Measurements from ENCODE around the gene ZNF157. TPM values are rescaled to one million over a fixed set of nuclear protein-coding genes. Genes with fewer than 3 reads are reported as not detected.

ZNF157 gene
- total and polyA plus RNA-seq, 2 of the 8 experiments (the other 6 are each of a cell fraction or from before 2014, with no cell fraction given) = 0.67 to 2.2 TPM

DNA sequence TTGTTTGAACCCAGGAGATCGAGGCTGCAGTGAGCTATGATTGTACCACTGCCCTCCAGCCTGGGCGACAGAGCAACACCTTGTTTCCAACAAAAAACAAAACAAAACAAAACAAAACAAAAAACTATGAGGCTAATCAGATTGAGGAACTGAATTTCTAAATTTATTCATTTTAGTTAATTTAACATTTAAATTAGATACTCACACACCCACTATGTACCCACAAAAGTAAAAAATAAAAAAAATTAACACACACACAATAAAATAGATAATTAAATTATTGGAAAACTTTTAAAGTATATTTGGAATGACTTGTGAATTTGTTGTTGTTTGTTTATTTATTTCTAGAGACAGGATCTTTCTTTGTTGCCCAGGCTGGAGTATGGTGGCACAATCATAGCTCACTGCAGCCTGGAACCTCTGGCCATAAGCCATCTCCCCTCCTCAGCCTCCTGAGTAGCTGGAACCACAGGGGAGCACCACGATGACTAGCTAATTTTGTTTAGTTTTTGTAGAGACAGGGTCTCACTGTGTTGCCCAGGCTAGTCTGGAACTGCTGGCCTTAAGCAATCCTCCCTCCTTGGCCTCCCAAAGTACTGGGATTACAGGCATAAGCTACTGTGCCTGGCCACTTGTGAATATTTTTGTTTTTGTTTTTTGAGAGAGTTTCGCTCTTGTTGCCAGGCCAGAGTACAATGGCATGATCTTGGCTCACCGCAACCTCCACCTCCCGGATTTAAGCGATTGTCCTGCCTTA is 9.8 kb upstream of the ZNF157 start (continued):
- no peak for TF ChIP-seq SRF (IDR thresholded peaks at IDR 0.05; ENCODE audit: low read depth, low read length)
- no peak for TF ChIP-seq SP1 (IDR thresholded peaks at IDR 0.05; ENCODE audit: low read depth, low read length)
- TF ChIP-seq RXRA (IDR thresholded peaks at IDR 0.05; ENCODE audit: insufficient read depth, low read depth, low read length) = no peak
